Activated CD4-positive, CD25-positive, alpha-beta regulatory T cell treated with anti-CD3 and anti-CD28 coated beads, Interleukin-2, amount 50 U/mL, for 16 hours (primary cell): ENCODE measurements around the gene BOK.
"Not testable (repeated sequence)": the region's sequence is repeated elsewhere in the genome, so short reads cannot be mapped to it uniquely, and the experiment has no call there.

Source experiments
- DNase-seq: peaks from one replicate; pipeline ENCODE4 v3.0.0-alpha.2; 2020; ENCODE audit warnings: low read depth, low spot score

Gene BOK

DNA sequence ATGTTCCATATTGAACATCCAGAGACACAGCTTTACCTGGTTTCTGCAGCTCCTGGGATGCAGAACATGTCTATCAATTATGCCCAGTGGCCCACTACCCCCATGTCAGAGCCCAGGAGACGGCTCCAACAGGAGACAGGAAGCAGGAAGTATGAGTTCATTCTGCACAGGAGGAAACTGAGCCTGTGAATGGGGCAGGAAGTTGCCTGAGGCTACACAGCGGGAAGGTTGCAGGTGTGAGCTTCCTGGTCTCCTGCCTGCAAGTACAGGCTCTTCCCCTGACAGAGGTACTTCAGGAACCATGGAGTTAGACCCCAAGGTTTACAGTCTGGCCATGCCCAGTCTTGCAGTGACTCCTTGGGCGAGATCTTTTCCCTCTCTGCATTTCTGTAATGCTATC lies 2.8 kb upstream of the BOK start:
- no peak for DNase-seq

DNA sequence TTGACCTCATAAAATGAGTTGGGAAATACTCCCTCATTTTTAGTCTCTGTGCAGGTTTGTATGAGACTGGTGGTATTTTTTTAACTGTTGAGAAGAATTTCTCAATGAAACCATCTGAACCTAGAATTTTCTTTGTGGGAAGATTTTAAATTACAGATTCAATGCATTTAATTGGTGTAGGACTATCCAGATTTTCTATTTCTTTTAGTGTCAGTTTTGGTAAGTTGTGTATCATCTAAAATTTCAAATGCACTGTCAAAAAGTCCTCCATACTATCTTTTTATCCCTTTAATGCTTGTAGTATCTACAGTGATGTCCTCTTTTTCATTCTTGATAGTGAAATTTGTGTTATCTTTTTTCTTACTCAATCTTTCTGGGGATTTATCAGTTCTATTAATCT lies 1.8 kb upstream of the BOK start:
- DNase-seq: no peak

DNA sequence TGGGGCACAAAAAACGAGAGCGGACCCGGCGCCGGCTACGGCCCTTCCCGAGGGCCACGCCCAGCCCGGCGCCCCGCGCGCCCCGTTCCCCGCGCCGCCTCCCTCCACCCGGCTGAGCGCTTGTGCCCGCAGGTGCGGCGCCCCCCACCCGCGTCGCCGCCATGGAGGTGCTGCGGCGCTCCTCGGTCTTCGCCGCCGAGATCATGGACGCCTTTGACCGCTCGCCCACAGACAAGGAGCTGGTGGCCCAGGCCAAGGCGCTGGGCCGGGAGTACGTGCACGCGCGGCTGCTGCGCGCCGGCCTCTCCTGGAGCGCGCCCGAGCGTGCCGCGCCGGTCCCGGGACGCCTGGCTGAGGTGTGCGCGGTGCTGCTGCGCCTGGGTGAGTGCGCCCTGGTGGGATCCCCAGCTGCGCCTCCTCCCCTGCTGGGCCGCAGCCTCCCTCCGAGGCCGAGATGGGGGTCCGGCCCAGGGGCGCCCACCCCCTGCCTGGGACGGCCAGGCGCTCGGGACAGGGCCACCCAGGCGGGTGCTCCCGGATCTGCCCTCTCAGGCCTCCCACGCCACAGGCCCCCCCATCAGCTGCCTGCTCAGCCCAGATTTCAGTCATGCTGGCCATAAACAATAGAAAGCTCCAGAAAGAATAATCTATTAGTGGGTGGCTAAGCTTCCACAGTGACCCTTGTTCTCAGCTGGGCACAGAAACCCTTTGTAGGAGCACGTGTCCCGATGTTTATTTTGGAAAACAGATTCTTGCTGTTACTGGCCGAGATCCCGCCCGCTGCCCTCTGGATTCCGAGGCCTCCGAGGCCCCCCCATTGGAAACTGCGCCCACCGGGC lies 997 bp downstream of the BOK start:
- no peak for DNase-seq

DNA sequence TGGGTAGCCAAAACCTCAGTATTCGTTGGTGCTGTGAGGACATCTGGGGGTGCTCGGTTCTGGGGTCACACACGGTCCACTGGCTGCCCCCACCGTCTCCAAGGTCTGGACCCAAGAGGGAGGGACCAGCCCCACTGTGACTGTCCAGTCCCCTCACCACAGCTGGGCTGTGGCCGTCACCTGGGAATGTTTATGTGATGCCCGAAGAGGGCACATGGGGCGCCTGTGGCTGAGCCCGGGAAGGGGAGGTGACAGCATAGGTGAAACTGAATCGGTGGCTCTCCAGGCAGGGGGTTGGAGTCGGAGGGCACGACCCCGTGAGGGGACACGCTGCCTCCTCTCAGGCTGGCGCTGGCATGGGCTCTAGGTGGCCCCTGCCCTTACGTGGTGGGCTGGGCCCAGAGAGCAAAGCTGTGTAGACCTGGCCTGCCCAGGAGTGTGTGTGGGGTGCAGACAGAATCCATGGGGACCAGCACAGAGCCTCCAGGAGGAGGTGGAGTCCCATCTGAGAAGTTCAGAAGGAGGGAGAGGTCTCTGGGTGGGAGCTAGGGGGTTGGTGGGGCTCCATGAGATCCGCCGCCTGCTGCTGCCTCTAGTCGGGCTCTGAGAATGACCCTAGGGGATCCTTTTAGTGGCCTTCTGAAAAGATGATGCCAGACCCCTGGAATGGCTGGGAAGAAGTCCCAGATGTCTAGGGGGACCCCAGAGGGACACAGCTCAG lies 1.8 kb downstream of the BOK start:
- DNase-seq: no peak

DNA sequence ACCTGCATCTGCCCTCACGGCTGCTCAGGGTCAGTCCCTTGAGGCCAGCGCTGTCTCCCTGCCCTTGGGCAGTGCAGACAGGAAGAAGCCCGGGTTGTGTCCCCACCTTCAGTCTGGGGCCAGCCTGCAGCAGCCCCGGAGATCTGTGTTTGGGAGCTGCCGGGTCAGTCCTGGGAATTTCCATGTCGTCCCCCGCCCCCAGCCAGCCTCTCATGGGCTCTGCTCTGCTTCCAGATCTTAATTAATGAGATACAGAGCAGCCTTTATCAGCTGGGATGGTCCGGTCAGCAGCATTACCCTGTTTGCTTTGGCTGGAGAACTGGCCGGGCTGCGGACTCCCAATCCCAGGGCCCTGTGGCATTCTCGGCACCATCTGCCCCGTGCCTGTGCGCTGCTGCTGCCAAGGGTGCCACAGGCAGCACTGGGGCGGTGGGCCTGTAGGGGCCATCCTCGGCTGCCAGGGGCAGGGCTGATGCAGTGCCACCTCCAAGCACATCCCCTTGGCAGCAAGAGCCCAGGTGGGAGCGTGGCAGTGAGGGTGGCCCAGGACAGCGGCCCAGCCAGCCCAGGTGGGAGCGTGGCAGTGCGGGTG lies 2.4 kb downstream of the BOK start:
- DNase-seq: no peak

DNA sequence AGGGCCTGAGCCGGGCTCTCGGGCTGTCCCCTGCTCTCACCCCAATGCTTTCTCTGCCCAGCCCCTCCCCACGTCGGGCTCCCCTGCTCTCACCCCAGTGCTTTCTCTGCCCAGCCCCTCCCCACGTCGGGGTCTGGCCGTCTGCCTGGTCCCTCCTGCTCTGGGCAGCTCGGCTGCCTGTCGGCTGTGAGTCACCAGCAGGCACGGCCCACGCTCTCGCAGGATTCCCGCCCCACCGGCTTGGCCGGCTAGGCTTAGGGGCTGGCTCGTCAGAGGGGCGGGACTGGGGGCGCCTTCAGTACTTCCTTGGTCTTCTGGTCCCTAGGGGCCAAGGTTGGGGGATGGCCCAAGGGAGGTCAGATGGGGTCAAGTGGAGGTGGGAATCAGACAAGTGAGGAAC lies 3.3 kb downstream of the BOK start:
- no peak for DNase-seq

DNA sequence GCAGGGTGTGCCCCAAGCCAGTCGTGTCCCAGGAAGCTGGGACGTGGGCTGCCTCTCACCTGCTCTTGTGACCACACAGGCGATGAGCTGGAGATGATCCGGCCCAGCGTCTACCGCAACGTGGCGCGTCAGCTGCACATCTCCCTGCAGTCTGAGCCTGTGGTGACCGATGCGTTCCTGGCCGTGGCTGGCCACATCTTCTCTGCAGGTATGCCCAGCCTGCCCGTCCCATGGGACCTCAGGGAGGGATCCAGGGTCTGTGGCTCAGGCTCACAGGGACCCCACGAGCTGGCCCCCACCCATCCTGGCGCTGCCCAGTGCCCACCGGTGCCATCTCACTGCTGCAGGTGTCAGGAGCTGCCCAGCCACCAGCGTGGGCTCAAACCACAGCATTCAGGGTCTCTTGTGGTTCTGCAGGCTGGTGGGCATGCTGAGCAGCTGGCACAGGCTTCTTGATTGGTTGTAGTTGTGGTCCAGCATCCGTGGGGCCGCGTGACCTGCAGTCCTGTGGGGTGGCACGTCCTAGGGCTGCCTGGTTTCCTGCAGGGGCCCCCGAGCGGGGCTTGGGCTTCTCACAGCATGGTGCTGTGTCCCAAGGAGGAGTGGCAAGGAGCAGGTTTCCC lies 3.8 kb downstream of the BOK start:
- DNase-seq: no peak

DNA sequence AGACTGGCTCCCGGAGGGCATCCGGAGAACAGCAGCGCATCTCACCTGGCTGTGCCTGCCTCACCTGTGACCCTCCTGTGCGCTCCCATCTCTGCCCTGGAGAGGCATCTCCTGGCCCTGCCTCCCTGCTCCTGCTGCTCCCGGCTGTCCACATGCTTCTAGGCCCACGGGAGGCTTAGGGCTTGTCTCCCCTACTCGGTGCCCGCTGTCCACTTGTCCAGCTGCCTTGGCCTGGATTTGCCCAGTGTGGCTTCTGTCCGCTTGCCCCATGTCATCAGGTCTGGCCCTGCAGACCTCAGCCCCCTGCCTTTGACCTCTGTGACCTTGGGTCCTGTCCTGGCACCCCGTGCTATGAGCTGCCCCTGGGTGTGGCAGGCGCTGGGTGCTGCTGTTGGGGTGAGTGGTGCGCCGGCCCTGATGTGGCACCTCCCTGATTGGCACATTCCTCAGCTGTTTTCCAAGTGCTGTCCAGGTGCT lies 4.5 kb downstream of the BOK start:
- no peak for DNase-seq

DNA sequence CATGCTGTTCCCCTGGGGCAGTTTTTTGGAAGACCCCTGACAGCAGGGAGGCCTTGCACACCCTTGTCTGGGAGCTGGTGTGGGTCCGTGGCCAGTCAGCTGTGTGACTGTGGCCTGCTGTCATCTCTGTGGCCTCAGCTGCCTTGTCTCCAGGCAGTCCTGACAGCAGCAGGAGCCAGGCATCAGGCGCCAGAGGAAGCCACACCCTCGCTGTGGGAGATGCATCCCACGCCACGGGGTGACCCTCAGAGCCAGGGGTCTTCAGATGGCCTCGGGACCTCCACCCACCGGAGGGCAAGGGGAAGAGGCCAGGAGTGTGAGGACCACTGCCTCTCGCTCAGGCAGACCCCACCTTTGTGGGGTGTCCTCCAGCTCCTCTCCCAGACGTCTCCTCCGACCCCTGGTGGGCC lies 5.0 kb downstream of the BOK start:
- no peak for DNase-seq

DNA sequence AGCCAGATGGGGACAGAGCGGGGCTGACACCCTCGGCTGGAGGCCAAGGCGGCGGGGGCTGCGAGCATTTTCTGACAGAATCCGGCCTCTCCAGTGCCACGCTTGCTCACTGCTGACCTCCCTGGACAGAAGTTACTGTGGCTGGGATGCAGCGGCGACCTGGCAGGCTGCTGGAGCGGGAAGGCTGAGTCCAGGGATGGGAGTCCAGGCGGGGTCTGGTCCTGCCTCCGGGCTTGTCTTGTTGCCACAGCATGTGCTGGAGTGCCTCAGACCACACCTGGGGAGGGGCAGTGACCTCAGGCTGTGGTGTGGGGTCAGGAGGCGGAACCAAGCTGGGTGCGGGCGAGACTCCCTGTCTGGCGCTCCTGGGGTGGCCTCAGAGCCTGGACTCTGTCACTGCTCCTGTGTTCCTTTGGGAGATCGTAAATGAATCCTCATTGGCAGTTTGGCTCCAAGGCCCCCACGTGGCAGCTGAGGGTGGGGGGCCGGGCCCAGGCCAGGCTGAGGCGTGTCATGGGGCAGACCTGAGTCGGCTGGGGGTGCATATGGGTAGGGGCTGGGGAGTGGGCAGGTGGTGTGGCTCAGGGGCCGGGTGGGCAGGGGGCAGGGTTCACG lies 5.5 kb downstream of the BOK start:
- no peak for DNase-seq

DNA sequence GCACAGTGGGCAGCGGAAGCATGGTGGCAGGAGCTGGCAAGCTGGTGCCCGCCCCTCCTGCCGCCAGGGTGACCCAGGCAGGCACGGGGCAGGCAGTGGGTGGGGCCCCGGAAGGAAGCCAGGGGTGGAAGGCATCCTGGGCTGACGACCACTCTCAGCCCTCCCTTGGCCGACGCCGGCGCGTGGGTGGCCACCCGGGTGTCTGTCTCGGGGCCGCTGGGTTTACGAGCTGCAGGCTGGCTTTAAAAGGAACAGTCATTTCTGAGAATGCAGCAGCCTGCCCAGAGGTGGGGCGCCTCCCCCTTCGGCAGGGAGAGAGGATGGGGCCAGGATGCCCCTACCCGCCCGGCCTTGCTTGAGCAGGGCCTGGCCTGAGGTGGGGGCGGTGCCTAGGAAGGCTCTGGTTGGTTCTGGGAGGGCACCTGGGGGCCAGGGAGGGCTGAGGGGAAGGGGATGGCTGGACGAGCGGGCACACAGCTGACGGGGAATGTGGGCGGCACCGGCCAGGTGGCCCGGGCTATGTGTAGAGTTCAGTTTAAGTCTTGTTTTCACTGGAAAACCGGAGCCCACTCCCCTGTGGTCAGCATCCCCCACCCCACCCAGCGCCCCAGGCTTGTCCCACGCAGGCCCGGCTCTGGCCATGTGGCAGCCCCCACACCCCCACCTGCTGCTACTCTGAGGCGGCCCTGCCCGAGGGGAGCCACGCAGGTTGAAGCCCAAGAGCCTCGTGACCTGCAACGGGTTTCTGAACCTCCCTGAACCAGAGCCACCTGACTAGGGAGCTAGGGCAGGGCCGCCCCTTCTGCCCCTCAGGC lies 6.3 kb downstream of the BOK start:
- DNase-seq: no peak

DNA sequence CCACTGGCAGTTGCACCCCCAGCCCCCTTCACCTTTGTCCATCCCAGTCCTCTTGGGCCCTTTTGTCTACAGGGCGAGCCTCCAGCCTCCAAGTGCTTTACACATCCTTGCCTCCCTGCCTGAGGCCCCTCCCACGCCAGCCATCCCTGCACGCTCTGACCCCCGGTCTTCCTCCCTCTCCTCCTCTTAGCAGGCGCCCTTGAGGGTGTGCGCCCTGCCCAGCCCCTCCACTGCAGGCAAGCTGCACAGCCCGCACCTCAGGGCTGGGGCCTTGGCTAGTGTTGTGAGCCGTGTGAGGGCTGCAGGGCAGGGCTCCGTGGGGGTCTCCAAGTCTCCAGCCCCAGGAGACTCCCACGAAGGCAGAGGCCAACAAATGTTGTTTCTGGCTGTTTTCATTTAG lies 6.9 kb downstream of the BOK start:
- DNase-seq: no peak

DNA sequence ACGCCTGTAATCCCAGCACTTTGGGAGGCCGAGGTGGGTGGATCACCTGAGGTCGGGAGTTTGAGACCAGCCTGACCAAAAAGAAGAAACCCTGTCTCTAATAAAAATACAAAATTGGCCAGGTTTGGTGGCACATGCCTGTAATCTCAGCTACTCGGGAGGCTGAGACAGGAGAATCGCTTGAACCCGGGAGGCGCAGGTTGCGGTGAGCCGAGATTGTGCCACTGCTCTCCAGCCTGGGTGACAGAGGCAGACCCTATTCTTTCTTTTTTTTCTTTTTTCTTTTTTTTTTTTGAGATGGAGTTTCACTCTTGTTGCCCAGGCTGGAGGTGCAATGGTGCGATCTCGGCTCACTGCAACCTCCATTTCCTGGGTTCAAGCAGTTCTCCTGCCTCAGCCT lies 7.5 kb downstream of the BOK start:
- not testable (repeated sequence) for DNase-seq

DNA sequence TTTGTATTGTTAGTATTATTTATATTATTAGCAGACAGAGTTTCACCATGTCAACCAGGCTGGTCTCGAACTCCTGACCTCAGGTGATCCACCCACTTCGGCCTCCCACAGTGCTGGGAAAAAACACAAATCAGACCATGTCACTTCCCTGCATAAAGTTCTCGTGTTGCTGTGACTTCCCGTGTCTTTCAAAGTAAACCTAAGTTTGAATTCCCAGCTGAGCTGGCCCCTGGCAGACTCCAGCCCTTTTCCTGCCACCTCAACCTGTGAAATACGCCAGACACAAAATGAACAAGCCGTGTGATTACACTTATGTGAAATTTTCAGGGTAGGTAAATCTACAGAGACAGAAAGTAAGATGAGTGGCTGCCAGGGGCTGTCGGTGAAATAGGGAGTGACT lies 7.9 kb downstream of the BOK start:
- DNase-seq: no peak

DNA sequence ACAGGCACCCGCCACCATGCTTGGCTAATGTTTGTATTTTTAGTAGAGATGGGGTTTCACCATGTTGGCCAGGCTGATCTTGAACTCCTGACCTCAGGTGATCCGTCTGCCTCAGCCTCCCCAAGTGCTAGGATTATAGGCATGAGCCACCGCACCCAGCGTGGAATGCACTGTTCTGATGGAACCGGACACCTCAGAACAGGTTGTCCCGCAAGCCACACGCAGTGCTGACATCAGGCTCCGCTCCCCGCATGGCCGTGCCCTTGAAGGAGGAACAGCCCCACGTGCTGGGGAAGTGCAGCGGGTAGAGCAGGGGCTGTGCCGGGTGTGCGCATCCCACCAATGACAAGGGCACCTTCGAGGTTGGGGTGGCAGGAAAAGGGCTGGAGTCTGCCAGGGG lies 8.7 kb downstream of the BOK start:
- DNase-seq: not testable (repeated sequence)

DNA sequence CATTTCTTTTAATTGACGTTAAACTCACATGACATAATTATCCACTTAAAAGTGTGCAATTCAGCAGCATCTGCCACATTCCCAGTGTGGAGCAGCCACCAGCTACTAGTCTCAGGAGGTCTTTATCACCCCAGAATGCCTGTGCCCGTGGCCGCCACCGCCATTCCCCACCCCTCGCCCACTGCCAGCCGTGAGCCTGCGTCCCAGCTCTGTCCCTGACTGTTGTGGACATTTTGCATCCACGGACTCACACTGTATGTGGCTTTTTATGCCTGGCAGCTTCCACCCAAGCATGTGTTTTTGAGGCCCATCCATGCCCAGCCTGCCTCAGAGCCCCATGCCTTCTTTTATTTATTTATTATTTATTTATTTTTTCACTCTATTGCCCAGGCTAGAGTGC lies 9.2 kb downstream of the BOK start:
- DNase-seq: no peak

DNA sequence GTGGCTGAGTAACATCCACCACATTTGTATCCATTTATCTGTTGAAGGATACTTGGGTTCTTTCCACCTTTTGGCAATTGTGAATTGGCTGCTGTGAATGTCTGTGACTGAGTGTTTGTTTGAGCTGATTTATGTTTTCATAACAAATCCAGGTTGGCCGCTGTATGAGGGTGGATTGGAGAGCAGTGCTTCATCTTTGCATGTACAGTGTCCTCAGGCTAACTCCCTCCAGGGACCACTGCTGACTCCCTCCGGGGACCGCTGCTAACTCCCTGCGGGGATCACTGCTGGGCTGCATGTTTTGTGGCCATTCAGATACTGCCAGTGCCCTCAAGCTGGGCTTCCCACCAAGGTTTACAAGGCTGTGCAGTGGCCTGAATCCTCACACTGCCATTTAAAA lies 10.2 kb downstream of the BOK start:
- no peak for DNase-seq

DNA sequence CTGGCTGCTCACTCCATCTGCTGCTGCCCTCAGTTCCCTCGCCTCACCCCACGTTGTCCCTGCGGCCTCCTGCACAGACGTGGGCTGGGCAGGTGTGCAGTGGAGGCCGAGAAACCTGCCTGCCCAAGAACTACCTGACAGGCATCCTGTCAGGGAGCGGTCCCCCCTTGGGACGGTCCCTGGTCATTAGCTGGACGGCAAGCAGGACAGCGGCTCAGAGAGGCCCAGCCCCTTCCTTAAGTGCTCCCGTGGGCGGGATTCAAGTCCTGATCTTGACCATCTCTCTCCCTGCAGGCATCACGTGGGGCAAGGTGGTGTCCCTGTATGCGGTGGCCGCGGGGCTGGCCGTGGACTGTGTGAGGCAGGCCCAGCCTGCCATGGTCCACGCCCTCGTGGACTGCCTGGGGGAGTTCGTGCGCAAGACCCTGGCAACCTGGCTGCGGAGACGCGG lies 11.3 kb downstream of the BOK start:
- no peak for DNase-seq

DNA sequence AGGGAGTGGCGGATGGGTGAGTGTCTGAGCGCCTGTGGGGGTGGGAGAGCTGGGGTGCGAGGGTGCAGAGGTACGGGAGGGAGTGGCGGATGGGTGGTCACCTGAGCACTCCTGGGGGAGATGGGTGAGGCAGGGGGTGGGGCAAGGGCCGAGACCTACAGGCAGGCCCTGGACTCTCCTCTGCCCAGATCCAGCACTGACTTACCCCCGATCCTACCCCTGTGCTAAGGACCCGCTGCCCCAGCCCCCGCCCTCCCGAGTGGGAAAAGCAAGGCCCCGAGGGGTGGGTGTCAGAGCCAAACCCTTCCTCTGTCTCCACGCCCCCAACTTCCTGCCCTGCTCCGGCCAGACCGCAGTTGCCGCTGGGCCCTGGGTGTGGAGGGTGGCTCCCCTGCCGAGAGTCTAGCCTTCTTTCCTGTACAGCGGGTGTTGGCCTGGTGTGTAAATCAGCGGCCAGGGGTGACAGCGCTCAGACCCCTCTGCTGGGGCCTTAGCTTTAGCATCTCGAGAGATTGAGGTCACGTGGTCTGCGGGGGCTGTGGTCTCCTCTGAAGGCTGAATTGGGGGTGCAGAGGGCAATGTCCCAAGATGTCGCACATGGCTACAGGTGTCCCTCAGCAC lies 12.5 kb downstream of the BOK start:
- no peak for DNase-seq

DNA sequence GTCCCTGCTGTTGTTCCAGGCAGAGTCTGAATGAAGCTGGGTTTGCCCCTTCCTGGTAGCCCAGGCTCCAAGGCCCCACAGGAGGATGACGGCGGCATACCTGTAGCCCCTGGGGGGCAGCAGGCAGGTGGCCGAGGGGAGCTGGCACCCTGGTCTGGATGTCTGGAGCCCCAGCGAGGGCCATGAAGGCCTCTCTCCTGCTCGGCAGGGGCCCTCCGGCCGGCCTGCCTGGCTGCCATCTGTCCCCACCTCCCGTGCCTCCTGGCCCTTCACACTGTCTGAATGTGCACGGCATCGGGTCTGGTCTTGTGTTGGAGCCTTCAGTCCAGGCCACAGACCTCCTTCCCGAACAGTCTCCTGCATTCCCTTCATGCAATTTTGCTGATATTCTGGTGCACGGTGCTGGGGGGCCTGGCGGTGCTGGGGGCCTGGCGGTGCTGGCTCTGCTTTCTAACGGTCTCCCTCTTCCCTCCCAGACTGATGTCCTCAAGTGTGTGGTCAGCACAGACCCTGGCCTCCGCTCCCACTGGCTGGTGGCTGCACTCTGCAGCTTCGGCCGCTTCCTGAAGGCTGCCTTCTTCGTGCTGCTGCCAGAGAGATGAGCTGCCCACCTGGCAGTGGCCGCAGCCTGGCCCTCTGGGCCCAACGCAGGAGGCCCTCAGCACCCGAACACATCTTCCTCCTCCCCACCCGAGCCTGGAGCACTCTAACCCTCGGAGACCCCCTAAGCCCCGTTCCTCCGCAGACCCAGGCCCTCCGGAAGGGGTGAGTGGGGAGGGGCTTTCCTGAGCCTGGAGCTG lies 13.5 kb downstream of the BOK start:
- DNase-seq: no peak
